ENCODE data around the gene SLC25A4.

DNA sequence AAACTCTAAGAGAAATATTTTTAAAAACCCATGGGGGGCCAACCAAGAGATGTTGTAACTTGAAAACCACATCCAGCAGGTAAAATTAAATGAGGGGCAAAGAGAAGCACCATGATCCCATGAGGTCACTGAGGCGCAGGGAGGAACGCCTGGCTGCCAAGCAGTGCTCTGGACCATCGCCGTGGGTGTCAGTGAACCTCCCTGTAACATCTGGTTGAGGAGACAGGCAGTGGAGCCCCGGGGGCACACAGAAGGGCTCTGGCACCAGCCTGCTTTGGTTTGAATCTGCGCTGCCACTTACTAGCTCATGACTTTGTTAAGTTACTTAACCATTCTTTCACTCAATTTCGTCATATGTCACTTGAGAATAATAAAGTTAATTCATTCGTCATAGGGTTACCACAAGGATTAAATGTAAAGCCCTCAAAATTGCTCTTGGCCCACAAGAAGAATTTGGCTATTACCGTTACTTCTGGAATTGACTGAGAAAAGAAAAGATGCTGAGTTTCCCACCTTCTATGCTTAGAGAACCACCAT, 41.6 kb upstream of the SLC25A4 start:
- no peak for TF ChIP-seq RAD21 (IDR thresholded peaks at IDR 0.05; ENCODE audit: low read depth)
- TF ChIP-seq FOXM1 (IDR thresholded peaks at IDR 0.05; ENCODE audit: borderline replicate concordance, low read depth) = no peak
- TF ChIP-seq TAF1 (IDR thresholded peaks at IDR 0.05; ENCODE audit: low read depth) = no peak
- TF ChIP-seq, protein P1, sequence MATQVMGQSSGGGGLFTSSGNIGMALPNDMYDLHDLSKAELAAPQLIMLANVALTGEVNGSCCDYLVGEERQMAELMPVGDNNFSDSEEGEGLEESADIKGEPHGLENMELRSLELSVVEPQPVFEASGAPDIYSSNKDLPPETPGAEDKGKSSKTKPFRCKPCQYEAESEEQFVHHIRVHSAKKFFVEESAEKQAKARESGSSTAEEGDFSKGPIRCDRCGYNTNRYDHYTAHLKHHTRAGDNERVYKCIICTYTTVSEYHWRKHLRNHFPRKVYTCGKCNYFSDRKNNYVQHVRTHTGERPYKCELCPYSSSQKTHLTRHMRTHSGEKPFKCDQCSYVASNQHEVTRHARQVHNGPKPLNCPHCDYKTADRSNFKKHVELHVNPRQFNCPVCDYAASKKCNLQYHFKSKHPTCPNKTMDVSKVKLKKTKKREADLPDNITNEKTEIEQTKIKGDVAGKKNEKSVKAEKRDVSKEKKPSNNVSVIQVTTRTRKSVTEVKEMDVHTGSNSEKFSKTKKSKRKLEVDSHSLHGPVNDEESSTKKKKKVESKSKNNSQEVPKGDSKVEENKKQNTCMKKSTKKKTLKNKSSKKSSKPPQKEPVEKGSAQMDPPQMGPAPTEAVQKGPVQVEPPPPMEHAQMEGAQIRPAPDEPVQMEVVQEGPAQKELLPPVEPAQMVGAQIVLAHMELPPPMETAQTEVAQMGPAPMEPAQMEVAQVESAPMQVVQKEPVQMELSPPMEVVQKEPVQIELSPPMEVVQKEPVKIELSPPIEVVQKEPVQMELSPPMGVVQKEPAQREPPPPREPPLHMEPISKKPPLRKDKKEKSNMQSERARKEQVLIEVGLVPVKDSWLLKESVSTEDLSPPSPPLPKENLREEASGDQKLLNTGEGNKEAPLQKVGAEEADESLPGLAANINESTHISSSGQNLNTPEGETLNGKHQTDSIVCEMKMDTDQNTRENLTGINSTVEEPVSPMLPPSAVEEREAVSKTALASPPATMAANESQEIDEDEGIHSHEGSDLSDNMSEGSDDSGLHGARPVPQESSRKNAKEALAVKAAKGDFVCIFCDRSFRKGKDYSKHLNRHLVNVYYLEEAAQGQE (IDR thresholded peaks at IDR 0.05; ENCODE audit: low read depth) = no peak
- TF ChIP-seq ZBTB7A (IDR thresholded peaks at IDR 0.05; ENCODE audit: low read depth) = no peak
- TF ChIP-seq, protein P2, sequence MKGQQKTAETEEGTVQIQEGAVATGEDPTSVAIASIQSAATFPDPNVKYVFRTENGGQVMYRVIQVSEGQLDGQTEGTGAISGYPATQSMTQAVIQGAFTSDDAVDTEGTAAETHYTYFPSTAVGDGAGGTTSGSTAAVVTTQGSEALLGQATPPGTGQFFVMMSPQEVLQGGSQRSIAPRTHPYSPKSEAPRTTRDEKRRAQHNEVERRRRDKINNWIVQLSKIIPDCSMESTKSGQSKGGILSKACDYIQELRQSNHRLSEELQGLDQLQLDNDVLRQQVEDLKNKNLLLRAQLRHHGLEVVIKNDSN (IDR thresholded peaks at IDR 0.05) = no peak
- no peak for TF ChIP-seq NFIC (IDR thresholded peaks at IDR 0.05)
- TF ChIP-seq CEBPB (IDR thresholded peaks at IDR 0.05) = no peak
- no peak for TF ChIP-seq EP300 (IDR thresholded peaks at IDR 0.05; ENCODE audit: borderline replicate concordance)
